Measurements from ENCODE around the gene ZNF273.
"Not testable (repeated sequence)": the region's sequence is repeated elsewhere in the genome, so short reads cannot be mapped to it uniquely, and the experiment has no call there.

ZNF273 gene

GRCh38 chr7:64902806-64903721 lies at the start of gene ZNF273:
Gene ZNF273, plus strand, starts transcription at chr7:64903273. Its CDS starts 45 bp downstream, at chr7:64903318.
- Histone ChIP-seq H3K4me1 (ENCODE audit: low read length) (peaks cover 17% of the 10 kb centered on the region; the same call in 1 of the 2 replicates), H3K27me3 (ENCODE audit: low read depth, low read length) (no peaks in the 10 kb centered on the region), H3K79me2 (ENCODE audit: low read length) (peaks cover 50% of the 10 kb centered on the region), H2AFZ (ENCODE audit: low read depth, low read length) (peak within 1 kb of the TSS; percentile 88), H3K36me3 (replicated peaks; ENCODE audit: low read depth, low read length) (peaks cover 12% of the 10 kb centered on the region), H3K4me2 (ENCODE audit: low read length) (peak within 1 kb of the TSS; percentile 79), H3K4me3 (ENCODE audit: low read length) (peak within 1 kb of the TSS; percentile 97), H3K27ac (ENCODE audit: low read length) (peak within 1 kb of the TSS; percentile 55), H4K20me1 (ENCODE audit: insufficient read depth, low read length) (peaks cover 18% of the 10 kb centered on the region), H3K9me3 (ENCODE audit: insufficient read depth, low read length) (no peaks in the 10 kb centered on the region), H3K9ac (ENCODE audit: low read length) (peak within 1 kb of the TSS; percentile 97)
- TF ChIP-seq CTCF (IDR thresholded peaks at IDR 0.05; ENCODE audit: low read depth, low read length) = no peak
- TF ChIP-seq EZH2phosphoT487 (IDR thresholded peaks at IDR 0.05; ENCODE audit: low read depth) = no peak

GRCh38 chr7:64853679-64854078 lies 49.4 kb upstream of the ZNF273 start:
- H4K20me1 ChIP-seq (ENCODE audit: insufficient read depth, low read length) = no peaks in the 10 kb centered on the region
- no peak overlapping the region for H3K4me3 ChIP-seq (ENCODE audit: low read length)
- no peaks in the 10 kb centered on the region for H3K36me3 ChIP-seq (replicated peaks; ENCODE audit: low read depth, low read length)
- no peaks in the 10 kb centered on the region for H3K27me3 ChIP-seq (ENCODE audit: low read depth, low read length)
- no peak overlapping the region for H3K9ac ChIP-seq (ENCODE audit: low read length)
- H3K79me2 ChIP-seq (ENCODE audit: low read length) = no peaks in the 10 kb centered on the region
- no peak overlapping the region for H3K27ac ChIP-seq (ENCODE audit: low read length)
- no peaks in the 10 kb centered on the region for H3K9me3 ChIP-seq (ENCODE audit: insufficient read depth, low read length)
- H2AFZ ChIP-seq (ENCODE audit: low read depth, low read length) = no peak overlapping the region
- H3K4me2 ChIP-seq (ENCODE audit: low read length) = no peak overlapping the region
- no peaks in the 10 kb centered on the region for H3K4me1 ChIP-seq (ENCODE audit: low read length)
- TF ChIP-seq EZH2phosphoT487 (IDR thresholded peaks at IDR 0.05; ENCODE audit: low read depth) (no peak), CTCF (IDR thresholded peaks at IDR 0.05; ENCODE audit: low read depth, low read length) (no peak)

- no peak overlapping the region for H3K9ac ChIP-seq (ENCODE audit: low read length)
- H3K4me3 ChIP-seq (ENCODE audit: low read length) = no peak overlapping the region
- H3K27me3 ChIP-seq (ENCODE audit: low read depth, low read length) = no peaks in the 10 kb centered on the region
- H3K9me3 ChIP-seq (ENCODE audit: insufficient read depth, low read length) = no peaks in the 10 kb centered on the region
- no peak overlapping the region for H3K4me2 ChIP-seq (ENCODE audit: low read length)
- no peaks in the 10 kb centered on the region for H4K20me1 ChIP-seq (ENCODE audit: insufficient read depth, low read length)
- H3K27ac ChIP-seq (ENCODE audit: low read length) = no peak overlapping the region
- no peaks in the 10 kb centered on the region for H3K36me3 ChIP-seq (replicated peaks; ENCODE audit: low read depth, low read length)
- TF ChIP-seq EZH2phosphoT487 (IDR thresholded peaks at IDR 0.05; ENCODE audit: low read depth) = no peak
- no peaks in the 10 kb centered on the region for H3K4me1 ChIP-seq (ENCODE audit: low read length)
- H3K79me2 ChIP-seq (ENCODE audit: low read length) = no peaks in the 10 kb centered on the region
- H2AFZ ChIP-seq (ENCODE audit: low read depth, low read length) = no peak overlapping the region
These were observed 48.1 kb upstream of the ZNF273 start for GRCh38 chr7:64854969-64855368.

- TF ChIP-seq CTCF (IDR thresholded peaks at IDR 0.05; ENCODE audit: low read depth, low read length) (no peak), EZH2phosphoT487 (IDR thresholded peaks at IDR 0.05; ENCODE audit: low read depth) (no peak)
- H3K79me2 ChIP-seq (ENCODE audit: low read length) = no peaks in the 10 kb centered on the region
These were observed 40.1 kb upstream of the ZNF273 start for GRCh38 chr7:64863021-64863420.

GRCh38 chr7:64863530-64863929 lies 39.5 kb upstream of the ZNF273 start:
- not testable (repeated sequence) for H3K27ac ChIP-seq (ENCODE audit: low read length); H4K20me1 ChIP-seq (ENCODE audit: insufficient read depth, low read length); H3K4me3 ChIP-seq (ENCODE audit: low read length); H3K79me2 ChIP-seq (ENCODE audit: low read length); H3K9ac ChIP-seq (ENCODE audit: low read length); H3K36me3 ChIP-seq (replicated peaks; ENCODE audit: low read depth, low read length); H3K9me3 ChIP-seq (ENCODE audit: insufficient read depth, low read length); H3K4me2 ChIP-seq (ENCODE audit: low read length); H2AFZ ChIP-seq (ENCODE audit: low read depth, low read length); H3K4me1 ChIP-seq (ENCODE audit: low read length); H3K27me3 ChIP-seq (ENCODE audit: low read depth, low read length)

More at GRCh38 chr7:64863021-64863420, 40.1 kb upstream of the ZNF273 start:
- Histone ChIP-seq H3K4me1 (ENCODE audit: low read length) (no peaks in the 10 kb centered on the region), H3K9me3 (ENCODE audit: insufficient read depth, low read length) (no peaks in the 10 kb centered on the region), H2AFZ (ENCODE audit: low read depth, low read length) (no peak overlapping the region), H3K36me3 (replicated peaks; ENCODE audit: low read depth, low read length) (no peaks in the 10 kb centered on the region), H3K27ac (ENCODE audit: low read length) (no peak overlapping the region), H4K20me1 (ENCODE audit: insufficient read depth, low read length) (no peaks in the 10 kb centered on the region), H3K27me3 (ENCODE audit: low read depth, low read length) (no peaks in the 10 kb centered on the region), H3K4me2 (ENCODE audit: low read length) (no peak overlapping the region), H3K9ac (ENCODE audit: low read length) (no peak overlapping the region), H3K4me3 (ENCODE audit: low read length) (no peak overlapping the region)
